Measurements from ENCODE around the gene PAM. TPM values are rescaled to one million over a fixed set of nuclear protein-coding genes. Genes with fewer than 3 reads are reported as not detected.

PAM gene
- polyA plus RNA-seq, 5 donors: 76.9 to 161 (median 147) TPM

GRCh38 chr5:102811972-102812371, 56.9 kb downstream of the PAM start:
- DNase-seq: no peak

- DNase-seq: no peak
Observed at GRCh38 chr5:102813740-102814139, 58.6 kb downstream of the PAM start.

DNA sequence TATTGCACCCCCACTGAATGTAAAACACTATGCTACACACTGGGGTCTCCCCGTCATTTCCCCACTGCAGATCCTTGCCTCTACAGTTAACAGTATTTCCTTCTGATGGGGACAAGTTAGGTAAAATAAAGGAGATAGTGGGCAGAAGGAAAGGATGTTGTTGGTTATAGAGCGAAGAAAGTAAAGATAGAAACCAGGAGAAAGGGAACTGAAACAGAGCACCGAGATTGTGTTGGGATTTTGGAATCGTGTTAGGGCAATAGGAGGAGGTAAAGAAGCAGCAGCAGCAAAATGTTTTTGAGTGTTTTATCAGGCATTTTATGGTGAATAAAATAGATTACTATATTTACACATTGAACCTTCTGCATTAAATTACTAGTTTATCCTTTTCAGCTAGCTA, 60.0 kb downstream of the PAM start:
- DNase-seq: no peak

GRCh38 chr5:102815540-102816332, 60.6 kb downstream of the PAM start:
- peak; percentile 13 to 23 for DNase-seq

GRCh38 chr5:102818345-102818744, 63.2 kb downstream of the PAM start:
- DNase-seq: no peak

DNA sequence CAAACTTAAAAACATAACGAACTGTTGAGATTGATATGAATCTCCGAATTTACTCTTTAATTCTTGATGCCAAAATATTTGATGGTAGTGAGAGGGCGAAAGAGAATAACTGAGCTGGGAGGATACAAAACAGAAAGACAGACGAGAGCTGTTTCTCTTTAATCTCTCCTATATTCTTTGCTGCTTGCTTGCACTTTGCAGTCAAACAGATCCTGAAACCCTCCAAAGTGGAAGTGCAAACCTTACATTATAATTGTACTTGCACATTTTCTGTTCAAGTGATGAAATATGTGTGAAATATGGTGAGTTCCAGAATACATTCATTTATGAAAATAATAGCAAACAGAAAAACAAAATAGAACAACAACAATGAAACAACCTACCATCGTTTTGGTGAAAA, 63.8 kb downstream of the PAM start:
- no peak for DNase-seq

- DNase-seq: no peak
Observed at GRCh38 chr5:102819634-102820033, 64.5 kb downstream of the PAM start.

- DNase-seq: no peak
Observed at GRCh38 chr5:102823441-102823874, 68.4 kb downstream of the PAM start.

DNA sequence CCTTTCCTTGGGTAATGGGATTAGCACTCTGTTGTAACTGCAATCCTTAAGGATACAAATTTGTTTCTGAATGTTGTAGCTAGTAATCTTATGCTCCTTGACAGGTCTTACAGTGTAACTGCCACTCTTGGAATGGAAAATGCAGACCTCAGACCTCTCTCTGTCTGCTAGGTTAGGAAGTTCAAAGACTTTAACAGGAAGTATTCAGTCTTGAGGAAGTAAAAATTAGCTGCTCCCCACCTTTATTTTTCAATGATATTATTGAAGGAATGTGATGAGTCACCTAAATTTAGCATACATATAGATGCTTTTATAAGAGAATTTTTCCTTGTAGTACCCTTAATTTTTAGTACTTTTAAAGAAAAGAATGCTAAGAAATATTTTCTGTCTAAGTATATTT, 71.5 kb downstream of the PAM start:
- no peak for DNase-seq

- no peak for DNase-seq
Observed at GRCh38 chr5:102830241-102830640, 75.1 kb downstream of the PAM start.

- no peak for DNase-seq
Observed at GRCh38 chr5:102832445-102832844, 77.3 kb downstream of the PAM start.

DNA sequence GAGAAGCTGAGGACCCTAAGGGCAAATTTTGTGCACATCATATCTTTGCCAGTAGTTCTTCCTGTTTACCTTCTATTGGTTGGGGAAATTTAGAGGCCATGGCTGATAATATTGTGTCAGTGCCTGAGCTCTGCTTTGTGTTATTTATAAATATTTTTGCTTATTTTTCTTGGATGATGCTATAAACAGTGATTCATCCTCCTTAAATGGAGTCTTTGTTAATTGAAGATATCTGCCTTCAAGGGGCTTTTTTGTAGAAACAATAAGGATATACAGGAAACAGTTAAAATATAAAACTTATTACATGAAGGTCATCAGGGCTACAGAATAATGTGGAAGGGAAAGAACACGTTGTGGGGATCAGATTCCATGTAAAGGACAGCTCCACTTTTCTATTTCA, 78.0 kb downstream of the PAM start:
- no peak for DNase-seq

- no peak for DNase-seq
Observed at GRCh38 chr5:102834438-102834964, 79.4 kb downstream of the PAM start.

- no peak for DNase-seq
Observed at GRCh38 chr5:102835717-102836116, 80.6 kb downstream of the PAM start.

DNA sequence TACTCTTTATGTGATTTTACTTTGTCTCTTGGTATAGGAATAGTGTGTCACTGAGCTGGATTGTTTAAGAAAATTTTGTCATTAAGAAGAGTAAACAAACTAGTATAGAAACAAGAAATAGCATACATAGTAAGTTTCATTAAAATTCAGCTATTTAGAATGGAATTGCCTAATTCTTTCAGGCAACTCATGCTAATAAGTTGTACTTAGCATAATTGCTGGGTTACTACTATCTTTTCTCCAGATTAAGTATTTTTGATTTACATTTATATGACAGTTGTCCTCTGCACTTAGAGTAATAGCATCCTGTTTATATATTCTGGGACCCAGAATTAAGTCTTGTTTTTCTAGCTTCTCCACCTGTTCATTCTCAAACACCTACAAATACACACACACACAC, 85.9 kb downstream of the PAM start:
- no peak for DNase-seq

- DNase-seq: no peak
Observed at GRCh38 chr5:102843997-102844396, 88.9 kb downstream of the PAM start.

- DNase-seq: no peak
Observed at GRCh38 chr5:102845041-102845440, 89.9 kb downstream of the PAM start.

DNA sequence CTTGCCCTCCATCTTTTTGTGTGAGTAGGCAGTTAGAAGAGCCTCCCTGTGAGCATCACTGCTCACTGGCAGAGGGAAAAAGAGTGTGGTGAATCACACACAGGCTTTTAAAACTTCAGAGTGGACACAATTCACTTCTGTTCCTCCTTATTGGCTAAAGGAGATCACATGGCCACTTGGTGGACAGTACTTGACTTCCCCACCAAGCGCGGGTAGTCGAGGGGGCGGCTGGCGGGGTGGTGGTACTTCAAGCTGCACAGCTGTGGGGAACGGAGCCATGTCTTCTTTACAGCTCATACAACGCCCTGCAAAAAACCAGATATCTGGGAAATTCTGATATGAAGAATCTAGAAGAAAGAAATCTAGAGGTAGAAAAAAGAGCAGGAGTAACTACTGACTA, 95.4 kb downstream of the PAM start:
- no peak for DNase-seq

- DNase-seq: no peak
Observed at GRCh38 chr5:102853680-102854079, 98.6 kb downstream of the PAM start.

DNA sequence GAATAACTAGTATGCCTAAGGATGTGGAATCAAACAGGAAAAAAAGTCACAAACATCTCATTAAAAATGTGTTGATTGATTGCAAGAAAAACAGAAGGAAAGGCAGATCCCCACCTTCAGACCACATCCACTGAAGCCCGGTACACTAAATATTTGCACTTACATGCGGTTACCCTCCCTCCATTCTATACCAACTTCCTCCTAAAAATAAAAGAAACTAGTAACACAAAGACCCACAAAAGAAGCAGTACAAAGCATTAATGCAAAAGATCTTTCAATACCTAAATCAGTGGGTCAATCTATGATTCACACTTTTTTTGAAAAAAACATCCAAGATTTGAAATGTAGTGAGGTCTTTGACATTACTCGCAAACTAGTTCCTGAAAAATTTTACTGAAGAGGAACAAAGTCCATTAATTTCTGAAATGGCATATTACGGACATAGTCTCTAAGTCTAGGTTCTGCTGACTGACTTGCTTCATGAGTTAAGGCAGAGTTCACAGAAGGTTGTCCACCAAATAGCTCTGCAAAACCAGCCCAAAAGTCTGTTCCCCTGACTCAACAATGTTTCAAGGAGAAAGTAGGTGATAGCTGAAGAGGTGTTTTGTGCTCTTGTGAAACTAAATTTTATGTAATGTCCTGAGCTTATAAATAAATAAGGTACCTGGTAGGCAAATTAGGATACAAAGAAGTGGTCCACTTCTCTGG, 100.7 kb downstream of the PAM start:
- DNase-seq: no peak

DNA sequence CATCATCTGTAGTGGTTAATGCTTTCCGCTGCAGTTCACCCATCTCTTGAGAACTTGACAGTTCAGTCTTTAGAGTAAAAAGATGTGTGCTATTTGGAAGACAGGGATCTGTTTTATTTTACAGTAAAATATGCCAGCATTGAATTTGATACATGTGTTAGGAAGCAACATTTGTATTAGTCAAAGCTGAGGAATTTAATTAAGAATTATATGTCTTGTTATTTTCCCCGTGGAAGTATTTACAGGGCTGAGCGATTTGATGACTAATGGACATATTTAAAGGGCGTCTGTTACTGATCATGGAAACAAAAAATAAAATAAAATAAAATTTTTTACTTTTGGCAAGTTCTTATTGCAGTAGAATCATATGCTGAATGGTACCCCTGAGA, 101.3 kb downstream of the PAM start:
- DNase-seq: no peak

DNA sequence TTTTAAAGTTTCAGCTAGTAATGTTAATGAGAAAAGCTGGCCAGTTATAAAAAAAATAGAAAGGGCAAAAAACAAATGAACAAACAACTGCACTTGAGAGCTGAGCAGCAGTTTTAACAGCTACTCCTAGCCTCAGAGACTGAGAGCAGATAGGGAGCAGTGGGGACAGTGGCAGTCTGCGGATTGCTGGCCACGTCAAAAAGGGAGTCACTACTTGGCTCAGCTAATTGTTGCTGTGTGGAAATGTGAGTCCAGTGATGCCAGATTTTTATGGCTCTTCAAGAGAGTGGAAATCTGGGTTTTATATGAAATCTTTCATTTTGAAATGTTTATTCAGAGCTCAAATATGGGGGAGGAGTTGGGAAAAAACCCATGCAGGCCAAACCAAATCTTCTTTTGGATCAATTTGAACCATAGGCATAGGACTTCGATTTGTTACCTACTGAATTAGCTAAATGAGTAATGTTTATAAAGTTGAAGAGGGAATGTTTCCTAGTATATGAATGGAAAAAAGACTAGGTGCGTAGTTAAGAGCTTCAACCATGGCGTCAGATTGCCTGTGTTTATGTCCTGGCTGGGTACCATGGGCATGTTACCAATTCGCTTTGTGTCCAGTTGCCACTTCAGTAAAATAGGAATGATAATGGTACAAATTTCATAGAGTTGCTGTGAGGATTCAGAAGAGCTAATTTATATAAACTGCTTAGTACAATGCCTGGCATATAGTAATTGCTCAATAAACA, 102.1 kb downstream of the PAM start:
- DNase-seq: no peak

DNA sequence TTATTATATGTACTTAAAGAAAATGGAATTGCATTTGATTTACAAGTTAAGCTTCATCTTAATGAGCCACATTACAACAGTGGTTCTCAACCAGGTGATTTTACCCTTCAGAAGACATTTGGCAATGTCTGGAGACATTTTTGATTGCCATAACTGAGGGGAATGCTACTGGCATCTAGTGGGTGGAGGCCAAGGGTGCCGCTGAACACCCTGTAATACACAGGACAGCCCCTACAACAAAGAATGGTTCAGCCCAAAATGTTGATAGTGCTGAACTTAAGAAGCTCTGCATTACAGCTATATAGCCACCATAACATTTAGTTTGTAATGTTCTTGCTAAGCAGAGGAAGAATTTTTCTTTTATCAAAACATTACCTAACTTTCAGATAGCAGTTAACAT, 103.1 kb downstream of the PAM start:
- no peak for DNase-seq
